Fibroblast of peridontal ligament (primary cell): Measurements from ENCODE around the gene MRPL1.
"Not testable (repeated sequence)": the region's sequence is repeated elsewhere in the genome, so short reads cannot be mapped to it uniquely, and the experiment has no call there.

Experiments
- DNase-seq: peaks from one replicate; pipeline ENCODE4 v3.0.0-alpha.2; 2010; ENCODE audit errors: extremely low read depth

The MRPL1 gene

DNA sequence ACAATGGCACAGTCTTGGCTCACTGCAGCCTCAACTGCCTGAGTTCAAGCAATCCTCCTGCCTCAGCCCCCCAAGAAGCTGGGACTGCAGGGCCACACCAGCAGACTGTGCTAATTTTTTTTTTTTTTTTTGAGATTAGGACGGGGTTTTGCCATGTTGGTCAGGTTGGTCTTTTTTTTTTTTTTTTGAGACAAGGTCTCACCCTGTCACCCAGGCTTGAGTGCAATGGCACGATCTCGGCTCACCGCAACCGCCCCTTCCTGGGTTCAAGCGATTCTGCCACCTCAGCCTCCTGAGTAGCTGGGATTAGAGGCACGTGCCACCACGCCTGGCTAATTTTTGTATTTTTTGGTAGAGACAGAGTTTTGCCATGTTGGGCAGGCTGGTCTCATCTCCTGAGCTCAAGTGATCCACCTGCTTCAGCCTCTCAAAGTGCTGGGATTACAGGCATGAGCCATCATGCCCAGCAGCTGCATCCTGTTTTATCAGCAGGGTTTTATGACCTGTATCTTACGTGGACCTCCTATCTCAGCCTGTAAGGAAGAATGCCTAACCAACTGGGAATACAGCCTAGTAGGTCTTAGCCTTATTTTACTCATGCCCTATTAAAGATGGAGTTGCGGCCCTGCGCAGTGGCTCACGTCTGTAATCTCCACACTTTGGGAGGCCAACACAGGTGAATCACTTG is 13.2 kb upstream of the MRPL1 start:
- no peak for DNase-seq

- DNase-seq = no peak
These were observed 9.6 kb upstream of the MRPL1 start for GRCh38 chr4:77852892-77853495.

DNA sequence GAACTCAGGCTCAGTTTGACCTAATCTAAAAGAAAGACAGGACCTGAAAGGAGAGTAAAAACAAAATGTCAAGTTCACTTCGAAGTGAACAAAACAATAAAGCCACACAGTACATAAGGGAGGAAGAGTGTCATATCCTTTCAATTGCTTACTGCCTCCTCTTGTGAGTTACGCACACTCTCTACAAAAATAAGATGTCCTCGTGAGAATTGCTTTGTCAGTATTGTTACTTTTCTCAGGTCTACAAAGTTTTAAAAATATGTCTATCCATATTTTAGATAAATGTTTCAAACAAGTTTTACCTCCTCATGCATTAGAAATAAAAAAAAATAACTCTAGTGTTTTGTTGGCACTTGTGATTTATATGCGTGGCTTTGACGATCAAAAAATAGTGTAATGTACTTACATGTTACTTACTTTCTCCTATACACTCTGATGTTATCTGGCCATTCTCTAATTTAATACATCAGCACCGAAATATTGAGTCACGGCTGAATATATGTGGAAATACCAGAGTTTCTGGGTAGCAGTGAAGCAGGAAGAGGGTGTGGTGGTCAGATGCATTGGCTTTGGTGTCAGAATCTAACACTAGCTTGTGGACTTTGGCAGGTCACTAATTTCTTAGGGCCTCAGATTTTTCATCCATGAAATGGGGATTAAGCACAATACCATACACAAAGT is 8.1 kb upstream of the MRPL1 start:
- DNase-seq = no peak

DNA sequence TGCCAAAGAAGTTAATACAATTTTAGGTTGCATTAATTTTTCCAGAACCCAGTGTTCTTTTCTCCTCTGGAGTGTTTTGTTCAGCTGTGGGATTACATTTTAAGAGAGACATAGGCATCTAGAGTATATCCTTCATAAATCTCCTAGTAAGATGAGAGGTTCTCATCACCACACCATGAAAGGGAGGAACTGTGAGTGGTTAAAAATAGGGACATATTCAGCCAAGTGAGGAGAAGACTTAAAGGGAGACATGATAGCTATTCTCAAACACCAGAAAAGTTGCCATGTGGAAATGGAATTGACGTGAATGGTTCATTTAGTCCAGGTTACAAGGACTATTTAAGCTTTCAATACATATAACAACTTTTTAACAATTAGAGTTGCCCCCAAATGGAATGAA is 6.5 kb upstream of the MRPL1 start:
- DNase-seq = no peak

DNA sequence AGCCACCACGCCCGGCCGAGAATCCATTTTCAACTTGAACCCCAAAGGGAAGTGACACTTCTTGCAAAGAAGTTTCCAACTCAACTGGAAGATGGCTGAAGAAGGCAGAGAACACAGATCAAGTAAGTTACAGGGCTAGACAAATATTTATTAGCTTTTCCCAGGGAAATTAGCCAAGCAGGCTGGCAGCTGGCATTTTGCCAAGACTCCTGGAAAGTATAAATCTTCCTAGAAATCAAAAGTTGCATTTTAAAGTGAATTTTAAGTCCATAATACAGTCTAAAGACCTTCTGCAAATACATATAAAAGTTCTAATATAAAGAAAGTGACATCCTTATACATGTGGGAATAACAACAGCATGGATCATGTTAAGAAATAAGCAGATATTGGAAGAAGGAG is 3.4 kb upstream of the MRPL1 start:
- peak; percentile 3 for DNase-seq

- DNase-seq = no peak
These were observed 1.1 kb upstream of the MRPL1 start for GRCh38 chr4:77861495-77861894.

- DNase-seq = not testable (repeated sequence)
These were observed 711 bp downstream of the MRPL1 start for GRCh38 chr4:77863341-77863740.

- no peak for DNase-seq
These were observed 2.6 kb downstream of the MRPL1 start for GRCh38 chr4:77865259-77865658.

GRCh38 chr4:77872723-77873445 is 10.3 kb downstream of the MRPL1 start:
- no peak for DNase-seq

GRCh38 chr4:77877167-77877566 is 14.5 kb downstream of the MRPL1 start:
- DNase-seq = no peak

DNA sequence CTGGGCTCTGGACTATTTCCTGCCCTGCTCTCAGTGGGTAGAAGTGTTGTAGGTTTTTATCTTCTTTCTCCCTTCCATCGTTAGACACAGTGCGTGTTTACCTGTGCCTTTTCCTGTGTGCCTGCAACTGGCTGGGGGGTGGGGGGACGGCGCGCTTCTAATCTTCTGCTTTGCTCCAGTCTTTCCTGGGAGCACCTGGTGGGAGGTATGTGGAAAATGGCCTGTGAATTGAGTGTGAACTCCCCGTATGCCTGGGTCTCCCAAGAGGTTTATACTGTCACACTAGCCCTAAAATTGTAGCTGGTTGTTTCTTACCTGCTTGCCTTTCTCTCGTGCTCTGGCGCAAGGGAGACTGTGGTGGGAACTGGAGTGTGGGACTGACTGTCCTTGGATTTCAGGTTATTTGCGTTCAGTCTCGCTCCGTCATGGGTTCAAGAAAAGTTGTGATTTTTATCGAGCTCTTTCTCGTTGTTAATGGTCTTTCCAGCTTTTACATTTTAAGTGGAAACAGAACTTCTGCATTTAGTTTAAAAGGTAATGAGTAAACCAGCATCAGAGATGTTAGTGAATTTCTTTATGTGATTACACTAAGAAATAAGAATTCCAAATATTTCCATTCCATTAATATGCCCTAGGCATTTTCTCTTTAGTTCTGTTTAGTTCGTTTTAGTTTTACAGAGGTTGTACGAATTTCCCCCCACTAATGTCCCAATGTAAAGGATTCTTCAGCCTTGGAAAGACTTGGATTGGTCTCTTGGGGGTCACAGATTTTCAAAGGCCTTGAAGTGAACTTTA is 15.3 kb downstream of the MRPL1 start:
- no peak for DNase-seq

DNA sequence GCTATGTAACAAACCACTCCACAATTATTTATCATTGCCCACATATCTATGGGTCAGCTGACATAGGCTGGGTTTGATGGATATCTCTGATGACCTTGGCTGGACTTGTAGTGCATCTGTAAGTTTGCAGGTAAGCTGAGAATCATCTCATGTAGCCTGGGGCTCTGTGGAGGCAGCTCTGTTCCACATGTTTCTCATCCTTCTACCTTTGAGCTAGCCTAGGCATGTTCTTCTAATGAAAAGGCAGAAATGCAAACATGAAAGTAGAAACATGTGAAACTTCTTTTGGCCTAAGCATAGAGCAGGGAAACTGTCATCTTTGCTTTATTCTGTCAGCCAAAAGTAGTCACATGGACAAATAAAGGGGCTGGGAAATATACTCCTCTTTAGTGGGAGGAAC is 18.2 kb downstream of the MRPL1 start:
- no peak for DNase-seq

GRCh38 chr4:77881460-77882295 is 19.0 kb downstream of the MRPL1 start:
- peak; percentile 8 for DNase-seq

GRCh38 chr4:77893451-77893850 is 30.8 kb downstream of the MRPL1 start:
- DNase-seq = no peak

DNA sequence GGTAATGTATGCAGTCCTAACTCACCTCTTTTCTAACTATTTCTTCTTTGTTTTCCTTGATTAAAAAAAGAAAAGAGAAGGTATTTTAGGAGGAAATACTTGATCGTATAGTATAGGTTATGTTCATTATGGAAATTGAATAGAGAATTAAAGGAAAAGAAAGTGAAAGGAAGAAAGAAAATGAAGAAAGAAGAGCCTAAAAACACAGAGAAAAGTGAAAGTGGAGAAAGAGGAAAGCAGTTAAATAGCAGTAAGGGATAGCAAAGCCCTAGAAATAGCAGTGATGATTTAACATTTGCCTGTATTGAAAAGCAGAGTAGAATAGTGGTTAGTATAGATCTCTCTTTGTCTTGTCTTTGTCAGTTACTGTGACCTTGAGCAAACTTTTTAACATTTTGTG is 37.0 kb downstream of the MRPL1 start:
- peak; percentile 15 for DNase-seq

DNA sequence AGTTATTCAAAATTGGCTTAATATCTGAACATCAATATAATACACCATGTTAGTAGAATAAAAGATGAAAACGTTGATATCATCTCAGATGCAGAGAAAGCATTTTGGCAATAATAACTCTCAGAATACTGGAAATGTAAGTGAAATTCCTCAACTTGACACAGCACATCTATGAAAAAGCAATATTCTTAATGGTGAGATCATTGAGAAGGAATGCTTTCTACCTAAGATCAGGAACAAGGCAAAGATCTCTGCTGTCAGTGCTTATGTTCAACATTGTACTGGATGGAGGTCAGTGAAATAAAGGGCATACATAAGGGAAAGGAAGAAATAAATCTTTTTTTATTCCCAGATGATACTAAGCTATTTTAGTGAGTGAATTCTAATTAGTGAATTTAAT is 40.6 kb downstream of the MRPL1 start:
- DNase-seq = no peak

GRCh38 chr4:77905651-77906263 is 43.1 kb downstream of the MRPL1 start:
- DNase-seq = no peak

DNA sequence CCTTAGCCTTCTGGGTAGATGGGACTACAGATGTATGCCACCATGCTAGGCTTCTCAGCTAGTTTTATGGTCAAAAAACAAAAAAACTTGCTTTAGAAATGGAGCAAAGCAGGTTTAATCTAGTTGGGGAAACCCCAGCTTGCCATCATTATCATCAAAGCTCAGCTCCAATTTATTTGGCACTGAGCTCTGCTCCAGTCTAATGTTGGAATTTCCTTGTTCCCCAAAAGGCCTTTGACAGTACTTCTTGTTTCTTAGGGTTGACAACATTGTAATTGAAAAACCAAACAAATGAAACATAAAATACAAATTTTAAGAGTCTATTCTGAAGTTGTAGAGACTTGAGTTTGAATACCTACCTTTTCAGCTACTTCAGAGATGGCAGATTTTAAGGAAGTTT is 48.0 kb downstream of the MRPL1 start:
- DNase-seq = no peak

DNA sequence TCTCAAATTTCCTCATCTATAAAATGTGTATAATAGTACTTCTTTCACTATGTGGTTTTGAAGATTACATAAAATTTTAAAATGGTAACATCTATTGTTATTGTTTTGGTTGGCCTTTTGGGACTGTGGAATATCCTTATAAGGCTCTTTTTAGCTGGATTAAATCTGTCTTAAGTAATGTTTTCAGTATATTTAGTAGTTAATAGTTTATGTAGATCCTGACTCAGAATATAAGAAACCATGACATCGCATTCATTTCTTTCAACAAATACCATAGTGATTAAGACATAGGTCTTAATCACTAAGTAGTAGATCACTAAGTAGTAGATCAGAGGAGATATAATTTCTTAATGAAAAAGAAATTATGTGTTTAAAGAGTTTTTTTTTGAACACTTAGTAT is 48.5 kb downstream of the MRPL1 start:
- no peak for DNase-seq

- peak; percentile 66 for DNase-seq
These were observed 49.3 kb downstream of the MRPL1 start for GRCh38 chr4:77911842-77912450.
